HT1080 (cell line): ENCODE data around the gene APOBR. TPM values are rescaled to one million over a fixed set of nuclear protein-coding genes. Genes with fewer than 3 reads are reported as not detected.
"Not testable (repeated sequence)": the region's sequence is repeated elsewhere in the genome, so short reads cannot be mapped to it uniquely, and the experiment has no call there.

ENCODE experiments used
- DNase-seq: peaks from one replicate; pipeline ENCODE4 v3.0.0-alpha.2; 2015; ENCODE audit warnings: low read depth
- polyA plus RNA-seq, 2 experiments: library from polyadenylated mRNA; depleted of rRNA; stranded (reverse); fragments of >200 nt; gene quantifications; 2 replicates each; pipeline ENCODE4 v1.2.3, GENCODE V29; 2015
- total RNA-seq: library from RNA; depleted of rRNA; stranded (reverse); fragments of >200 nt; shearing (Covaris generic); gene quantifications from 2 replicates; pipeline ENCODE4 v1.2.3, GENCODE V29; 2014; rRNA removed

Gene APOBR, protein sequence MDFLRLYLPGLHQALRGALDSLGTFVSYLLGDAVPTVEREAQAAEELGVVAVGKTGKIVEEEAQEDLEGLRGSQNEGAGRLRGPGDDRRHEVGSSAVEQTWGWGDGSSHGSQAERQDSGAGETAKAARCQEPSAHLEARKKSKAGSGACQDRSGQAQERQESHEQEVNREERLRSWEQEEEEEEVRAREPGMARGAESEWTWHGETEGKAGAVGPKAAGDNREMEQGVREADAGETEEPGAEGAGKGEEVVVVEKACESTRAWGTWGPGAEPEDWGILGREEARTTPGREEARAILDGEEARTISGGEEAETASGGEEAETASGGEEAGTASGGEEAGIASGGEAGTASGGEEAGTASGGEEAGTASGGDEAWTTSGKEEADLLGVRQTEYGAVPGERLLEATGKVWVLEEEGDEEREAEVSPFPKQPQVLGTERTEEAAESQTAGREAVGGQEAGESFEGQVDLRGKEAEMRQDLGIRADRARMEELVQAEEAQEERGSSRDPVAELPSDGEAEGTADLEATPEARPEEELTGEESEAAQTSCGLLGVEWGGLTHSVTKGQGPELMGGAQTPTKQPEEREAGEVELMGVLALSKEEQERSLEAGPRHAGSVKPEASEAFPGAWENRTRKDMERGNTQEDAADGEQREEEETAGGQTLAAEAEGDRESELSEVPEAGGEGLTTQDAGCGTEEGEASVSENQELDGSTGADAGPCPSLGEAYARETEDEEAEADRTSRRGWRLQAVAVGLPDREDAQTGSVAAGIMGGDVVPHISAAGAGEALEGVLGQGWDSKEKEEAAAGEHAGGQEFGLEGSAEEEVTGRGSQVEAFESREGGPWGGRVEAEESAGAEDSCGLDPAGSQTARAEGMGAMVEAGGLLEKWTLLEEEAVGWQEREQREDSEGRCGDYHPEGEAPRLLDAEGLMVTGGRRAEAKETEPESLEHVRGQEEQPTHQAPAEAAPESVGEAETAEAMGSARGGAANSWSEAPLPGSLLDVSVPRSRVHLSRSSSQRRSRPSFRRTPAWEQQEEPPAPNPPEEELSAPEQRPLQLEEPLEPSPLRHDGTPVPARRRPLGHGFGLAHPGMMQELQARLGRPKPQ
- 0.03 TPM in 1 of 2 replicates, not detected in the other for total RNA-seq
- 0.10 and 0.13 TPM in 2 replicates for polyA plus RNA-seq (2015; cell fraction: cytosol; rRNA removed)
- polyA plus RNA-seq (2015; cell fraction: nucleus; rRNA removed), result 0.05 and 0.32 TPM in 2 replicates

DNA sequence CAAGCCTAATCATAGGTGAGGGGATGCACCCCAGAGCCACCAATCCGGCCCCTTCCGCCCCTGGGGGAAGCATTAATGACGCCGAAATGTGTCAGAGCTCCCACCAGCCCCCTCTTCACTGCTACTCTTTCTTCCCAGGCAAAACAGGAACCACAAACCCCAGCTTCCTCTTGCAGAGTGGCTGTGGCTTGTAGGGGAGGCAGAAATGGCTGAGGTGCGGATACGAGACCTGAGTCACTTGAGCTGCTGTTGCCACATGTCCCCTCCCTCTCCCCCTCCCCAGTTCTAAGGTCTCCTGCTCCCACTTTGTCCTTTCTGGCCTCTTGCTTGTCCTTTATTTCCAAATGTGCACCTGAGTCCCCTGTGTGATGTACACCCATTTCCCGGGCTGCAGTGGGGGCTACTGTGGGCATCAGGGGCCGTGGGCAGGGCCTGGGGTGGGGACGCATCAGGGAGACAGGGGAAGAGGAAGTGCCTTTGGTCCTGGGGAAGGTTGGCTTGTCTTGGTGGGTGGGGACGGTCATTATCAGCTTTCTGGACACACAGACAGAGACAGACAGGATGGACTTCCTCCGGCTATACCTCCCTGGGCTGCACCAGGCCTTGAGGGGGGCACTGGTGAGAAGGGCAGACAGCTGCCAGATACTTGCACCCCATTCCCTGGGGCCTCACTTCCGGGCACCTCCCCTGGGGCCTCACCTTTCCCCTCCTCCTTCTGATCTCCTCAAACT is at the start of gene APOBR:
Gene APOBR, plus strand, starts transcription at position 523 of the 731 bp plus-strand sequence. Its CDS starts 39 bp downstream, at position 562.
- DNase-seq, result peak; percentile 88

DNA sequence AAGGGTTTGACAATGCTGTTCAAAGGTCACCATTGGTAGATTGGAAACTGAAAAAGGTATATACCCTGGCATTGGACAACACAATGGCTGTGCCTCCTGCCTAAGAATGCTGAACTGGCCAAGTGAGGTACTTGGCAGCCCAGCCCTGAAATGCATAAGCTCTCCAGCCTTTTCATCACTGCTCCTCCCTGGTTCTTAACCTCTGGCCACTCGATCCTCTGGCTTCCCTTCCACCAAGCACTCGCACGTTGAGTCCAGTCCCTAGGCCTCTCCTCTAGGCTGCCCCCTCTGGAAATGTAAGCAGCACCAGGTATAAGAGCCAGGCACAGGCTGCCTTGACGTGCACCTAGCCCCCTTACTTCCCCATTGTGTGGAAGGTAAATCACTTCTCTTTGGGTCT is 48.1 kb upstream of the APOBR start:
- not testable (repeated sequence) for DNase-seq

DNA sequence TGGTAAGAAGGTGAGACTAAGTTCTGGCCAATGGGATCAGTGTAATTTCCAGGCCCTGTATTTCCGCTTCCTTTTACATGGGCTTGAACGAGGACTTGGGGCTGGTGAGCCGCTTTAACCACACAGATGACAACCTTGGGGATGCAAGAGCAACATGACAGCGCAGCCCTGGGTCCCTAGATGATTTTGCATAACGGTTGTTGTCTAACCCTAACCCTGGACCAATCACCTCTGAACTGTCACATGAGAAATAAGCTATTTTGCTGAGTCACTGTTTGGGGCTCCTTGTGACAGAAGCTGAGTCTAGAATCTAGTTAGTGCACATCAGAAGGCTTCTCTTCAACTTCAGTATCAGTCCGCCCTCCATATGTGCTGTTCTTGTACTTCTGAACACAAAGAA is 47.4 kb upstream of the APOBR start:
- not testable (repeated sequence) for DNase-seq

DNA sequence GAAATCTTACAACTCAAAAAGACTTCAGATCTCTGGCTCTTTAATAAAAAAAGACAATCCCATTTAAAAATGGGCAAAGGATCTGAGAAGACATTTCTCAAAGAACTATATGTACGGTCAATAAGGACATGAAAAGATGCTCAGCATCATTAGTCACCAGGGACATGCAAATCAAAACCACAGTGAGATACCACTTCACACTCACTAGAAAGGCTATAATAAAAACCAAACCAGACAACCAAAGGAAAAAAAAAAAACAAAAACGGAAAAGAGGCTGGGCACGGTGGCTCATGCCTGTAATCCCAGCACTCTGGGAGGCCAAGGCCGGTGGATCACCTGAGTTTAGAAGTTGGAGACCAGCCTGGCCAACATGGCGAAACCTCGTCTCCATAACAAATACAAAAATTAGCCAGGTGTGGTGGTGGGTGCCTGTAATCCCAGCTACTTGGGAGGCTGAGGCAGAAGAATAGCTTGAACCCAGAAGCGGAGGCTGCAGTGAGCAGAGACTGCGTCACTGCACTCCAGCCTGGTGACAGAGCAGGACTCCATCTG is 20.7 kb upstream of the APOBR start:
- DNase-seq, result no peak

DNA sequence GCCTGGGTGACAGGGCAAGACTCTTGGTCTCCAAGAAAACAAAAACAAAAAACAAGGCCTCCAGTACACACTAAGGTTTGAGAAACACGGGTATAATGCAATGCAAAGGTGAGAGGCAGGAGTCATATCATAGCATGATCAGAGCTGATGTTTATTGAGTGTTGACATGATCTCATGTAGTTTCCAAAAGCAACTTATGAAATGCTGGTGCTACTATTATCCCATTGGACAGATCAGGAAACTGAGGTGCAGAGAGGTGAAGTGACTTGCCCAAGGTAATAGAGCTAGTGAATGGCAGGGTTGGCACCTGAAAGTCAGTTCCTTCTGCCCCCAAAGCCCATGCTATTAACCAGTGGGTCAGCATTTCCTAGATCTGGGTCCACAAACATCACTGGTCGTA is 19.2 kb upstream of the APOBR start:
- DNase-seq, result no peak

DNA sequence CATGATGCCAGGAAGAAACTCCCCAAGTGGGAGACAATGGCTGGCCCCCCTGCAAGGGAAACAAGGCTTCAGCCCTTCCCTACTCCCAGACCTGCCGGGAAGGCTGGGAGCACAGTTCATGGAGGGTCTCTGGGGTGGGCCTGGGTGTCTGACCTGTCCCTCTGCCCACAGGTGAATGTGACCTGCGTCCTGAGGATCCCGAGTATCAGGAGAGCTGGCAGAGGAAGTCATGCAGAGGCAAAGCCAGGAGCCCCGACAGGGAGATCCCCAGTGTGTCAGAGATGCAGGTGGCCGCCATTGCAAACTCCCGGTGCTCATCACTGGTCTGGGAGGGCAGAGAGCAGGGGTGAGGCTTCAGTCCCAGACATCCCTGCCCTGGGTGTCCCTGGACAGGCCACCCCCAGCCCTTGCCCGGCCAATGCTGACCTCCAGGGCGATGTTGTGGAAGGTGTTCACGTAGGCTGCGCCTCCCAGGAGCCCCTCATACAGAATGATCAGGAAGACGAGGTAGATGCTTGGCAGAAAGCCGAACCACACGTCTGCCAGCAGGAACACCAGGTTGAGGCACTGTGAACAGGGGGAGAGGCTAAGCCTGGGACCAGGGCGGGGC is 17.0 kb upstream of the APOBR start:
- no peak for DNase-seq

DNA sequence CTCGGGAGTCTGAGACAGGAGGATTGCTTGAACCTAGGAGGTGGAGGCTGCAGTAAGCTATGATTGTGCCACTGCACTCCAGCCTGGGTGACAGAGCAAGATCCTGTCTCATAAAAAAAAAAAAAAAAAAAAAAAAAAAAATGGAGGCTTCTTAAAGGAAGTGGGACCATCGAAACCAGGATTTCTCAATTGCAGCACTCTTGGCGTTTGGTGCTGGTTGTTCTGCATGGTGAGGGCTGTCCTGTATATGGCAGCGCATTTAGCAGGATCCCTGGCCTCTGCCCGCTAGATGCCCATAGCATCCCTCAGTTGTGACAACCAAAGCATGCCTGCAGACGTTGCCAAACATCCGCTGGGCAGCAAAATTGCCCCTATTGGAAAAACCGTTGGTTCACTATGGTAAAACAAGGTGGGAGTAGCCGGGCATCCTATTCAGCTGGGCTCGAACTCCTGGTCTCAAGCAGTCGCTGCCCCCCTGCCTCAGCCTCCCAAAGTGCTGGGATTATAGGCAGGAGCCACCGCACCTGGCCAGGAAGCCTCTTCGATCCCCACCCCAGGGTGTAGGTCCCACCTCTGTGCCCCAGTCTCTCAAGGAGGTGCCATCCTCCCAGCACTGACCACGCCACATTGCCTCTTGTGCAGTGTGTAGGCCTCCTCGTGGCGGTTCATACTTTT is 15.8 kb upstream of the APOBR start:
- no peak for DNase-seq

DNA sequence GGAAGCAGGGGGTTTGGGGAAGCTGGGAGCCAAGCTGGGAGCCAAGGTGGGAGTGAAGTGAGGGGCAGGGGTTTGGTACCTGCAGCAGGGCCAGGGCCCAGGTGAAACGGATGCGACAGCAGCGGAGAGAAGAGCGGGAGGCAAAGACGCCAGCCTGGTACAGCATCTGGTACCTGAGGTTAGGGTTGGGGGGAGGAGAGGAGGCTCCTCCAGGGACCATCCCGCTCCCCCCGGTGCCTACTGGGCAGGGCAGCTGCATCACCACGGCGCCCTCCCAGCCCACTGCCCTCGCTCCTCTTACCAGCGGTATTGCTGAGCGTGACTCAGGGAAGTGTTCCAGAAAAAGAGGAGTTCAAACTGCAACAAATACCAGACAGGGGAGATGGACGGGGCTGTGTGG is 12.4 kb upstream of the APOBR start:
- DNase-seq, result no peak

DNA sequence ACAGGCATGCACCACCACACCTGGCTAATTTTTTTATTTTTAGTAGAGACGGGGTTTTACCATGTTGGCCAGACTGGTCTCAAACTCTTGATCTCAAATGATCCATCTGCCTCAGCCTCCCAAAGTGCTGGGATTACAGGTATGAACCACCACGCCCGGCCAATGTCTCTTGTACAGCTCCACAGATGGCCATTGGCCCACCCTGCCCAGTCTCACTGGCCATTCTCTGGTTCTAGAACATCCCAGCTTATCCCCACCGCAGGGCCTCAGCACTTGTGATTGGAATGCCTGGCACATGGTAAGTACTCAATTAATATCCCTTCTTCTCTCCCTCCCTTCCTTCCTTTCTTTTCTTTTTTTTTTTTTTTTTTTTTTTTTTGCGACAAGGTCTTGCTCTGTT is 11.1 kb upstream of the APOBR start:
- DNase-seq, result not testable (repeated sequence)

DNA sequence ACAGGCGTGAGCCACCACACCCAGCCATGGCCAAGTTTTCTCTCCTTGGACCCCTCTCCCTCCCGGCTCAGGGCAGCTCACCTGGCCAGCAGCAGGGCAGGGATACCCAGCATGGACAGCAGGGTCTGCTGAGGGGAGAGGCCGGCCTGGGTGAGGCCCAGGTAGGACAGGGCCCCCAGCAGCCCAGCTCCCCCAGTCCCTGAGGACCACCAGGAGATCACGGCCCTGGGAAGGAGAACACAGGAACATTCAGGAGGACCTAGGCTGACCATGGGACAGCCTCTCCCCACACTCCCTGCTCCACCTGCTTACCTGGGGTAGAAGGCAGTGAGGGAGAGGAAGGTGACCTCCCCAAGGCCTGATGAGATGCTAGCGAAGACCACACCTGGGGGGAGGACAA is 8.2 kb upstream of the APOBR start:
- no peak for DNase-seq

DNA sequence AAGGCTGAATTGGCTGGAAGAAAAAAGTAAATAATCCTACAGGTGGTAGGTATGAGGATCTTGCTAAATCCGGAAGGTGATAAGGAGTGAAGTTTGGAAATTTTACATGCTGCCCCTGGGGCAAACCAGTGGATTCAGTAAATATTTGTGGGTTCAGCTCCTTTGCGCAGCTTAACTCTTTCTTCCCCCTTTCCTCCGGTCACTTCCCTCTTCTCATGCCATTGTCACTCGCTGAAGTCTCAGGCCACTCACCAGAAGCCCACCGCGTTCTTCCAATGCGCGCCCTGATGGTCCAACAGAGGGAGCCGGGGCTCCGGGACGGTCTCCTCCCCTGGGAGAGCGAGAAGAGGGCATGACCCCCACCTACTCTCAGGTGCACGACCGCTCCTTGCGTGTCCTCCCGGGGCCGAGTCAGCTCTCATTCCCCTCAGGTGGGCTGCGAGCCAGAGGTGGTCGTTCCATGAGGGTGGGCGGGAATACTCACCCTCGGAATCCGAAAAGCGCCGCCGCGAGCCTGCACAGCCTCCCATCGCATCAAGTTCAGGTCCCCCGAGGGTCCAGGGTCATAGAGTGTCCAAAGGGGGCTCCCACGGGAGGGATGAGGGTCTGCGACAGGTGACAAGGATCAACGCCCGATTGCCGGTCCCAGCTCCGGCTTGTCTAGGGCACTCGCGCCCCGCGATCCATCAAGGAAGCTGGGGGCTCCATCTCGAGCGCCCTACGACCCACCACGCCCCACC is 3.0 kb upstream of the APOBR start:
- no peak for DNase-seq

DNA sequence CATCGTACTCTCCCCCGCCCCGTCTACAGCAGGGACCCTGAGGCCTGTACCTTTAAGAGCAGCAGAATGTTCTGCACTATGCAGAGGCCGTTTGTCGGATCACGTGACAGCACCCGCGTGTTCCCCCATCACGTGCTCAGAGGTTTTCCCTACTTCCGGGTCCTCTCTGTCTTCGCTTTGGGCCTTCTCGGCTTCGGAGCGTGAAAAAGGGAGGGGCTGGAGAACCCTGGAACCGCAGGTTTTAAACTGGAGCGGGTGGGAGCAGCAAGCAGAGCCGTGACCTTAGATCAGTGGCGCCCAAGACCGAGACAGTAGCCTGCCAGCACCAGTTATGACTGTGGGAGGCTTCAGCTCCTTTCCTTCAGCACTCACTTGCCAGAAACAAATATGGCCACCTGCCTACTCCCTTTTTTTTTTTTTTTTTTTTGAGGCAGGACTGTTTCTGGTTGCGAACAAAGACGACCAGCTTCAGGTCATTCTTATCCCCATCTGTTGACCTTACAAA is 2.4 kb upstream of the APOBR start, which contains the start of gene CLN3:
Gene CLN3, minus strand, starts transcription at position 105 of the 505 bp plus-strand sequence. CDS start 315 bp downstream, outside the sequence.
- DNase-seq, result peak; percentile 92

DNA sequence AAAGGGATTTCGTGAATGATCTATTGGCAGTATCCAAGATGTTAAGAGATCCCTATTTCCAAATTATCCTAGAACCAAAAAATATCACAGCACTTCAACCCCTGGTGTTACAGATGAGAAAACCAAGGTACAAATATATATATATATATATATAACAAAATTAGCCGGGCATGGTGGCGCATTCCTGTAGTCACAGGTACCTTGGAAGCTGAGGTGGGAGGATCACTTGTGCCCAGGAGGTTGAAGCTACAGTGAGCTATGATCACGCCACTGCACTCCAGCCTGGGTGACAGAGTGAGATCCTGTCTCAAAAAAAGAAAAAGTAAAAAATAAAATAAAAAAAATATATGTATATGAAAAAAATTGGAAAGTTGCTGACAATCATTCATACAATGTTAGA is 1.9 kb upstream of the APOBR start:
- no peak for DNase-seq

DNA sequence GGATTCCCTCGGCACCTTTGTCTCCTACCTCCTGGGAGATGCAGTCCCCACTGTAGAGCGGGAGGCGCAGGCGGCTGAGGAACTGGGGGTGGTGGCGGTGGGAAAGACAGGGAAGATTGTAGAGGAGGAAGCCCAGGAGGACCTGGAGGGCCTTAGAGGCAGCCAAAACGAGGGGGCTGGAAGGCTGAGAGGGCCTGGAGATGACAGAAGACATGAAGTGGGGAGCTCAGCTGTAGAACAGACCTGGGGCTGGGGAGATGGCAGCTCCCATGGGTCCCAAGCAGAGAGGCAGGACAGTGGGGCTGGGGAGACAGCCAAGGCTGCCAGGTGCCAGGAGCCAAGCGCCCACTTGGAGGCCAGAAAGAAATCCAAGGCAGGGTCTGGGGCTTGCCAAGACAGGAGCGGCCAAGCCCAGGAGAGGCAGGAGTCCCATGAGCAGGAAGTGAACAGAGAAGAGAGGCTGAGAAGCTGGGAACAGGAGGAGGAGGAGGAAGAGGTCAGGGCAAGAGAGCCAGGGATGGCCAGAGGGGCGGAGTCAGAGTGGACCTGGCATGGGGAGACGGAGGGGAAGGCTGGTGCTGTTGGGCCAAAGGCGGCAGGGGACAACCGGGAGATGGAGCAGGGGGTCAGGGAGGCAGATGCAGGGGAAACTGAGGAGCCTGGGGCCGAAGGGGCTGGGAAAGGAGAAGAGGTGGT is 803 bp downstream of the APOBR start:
- no peak for DNase-seq

DNA sequence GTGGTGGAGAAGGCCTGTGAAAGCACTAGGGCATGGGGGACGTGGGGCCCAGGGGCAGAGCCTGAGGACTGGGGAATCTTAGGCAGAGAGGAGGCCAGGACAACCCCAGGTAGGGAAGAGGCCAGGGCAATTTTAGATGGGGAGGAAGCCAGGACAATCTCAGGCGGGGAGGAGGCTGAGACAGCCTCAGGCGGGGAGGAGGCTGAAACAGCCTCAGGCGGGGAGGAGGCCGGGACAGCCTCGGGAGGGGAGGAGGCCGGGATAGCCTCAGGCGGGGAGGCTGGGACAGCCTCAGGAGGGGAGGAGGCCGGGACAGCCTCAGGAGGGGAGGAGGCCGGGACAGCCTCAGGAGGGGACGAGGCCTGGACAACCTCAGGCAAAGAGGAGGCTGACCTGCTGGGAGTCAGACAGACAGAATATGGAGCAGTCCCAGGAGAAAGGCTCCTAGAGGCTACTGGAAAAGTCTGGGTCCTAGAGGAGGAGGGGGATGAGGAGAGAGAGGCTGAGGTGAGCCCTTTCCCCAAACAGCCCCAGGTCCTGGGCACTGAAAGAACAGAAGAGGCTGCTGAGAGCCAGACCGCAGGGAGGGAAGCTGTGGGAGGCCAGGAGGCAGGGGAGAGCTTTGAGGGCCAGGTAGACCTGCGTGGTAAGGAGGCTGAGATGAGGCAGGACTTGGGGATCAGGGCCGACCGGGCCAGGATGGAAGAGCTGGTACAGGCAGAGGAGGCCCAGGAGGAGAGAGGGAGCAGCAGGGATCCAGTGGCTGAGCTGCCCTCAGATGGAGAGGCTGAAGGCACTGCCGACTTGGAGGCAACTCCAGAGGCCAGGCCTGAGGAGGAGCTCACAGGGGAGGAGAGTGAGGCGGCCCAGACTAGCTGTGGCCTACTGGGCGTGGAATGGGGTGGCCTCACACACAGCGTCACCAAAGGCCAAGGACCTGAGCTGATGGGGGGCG is 1.6 kb downstream of the APOBR start:
- no peak for DNase-seq

DNA sequence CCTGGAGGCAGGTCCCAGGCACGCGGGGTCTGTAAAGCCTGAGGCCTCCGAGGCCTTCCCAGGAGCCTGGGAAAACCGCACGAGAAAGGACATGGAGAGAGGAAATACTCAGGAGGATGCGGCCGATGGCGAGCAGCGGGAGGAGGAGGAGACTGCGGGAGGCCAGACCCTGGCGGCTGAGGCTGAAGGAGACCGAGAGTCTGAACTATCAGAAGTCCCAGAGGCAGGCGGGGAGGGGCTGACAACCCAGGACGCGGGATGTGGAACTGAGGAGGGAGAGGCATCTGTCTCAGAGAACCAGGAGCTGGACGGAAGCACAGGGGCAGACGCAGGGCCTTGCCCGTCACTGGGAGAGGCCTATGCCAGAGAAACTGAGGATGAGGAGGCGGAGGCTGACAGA is 2.4 kb downstream of the APOBR start:
- DNase-seq, result no peak

DNA sequence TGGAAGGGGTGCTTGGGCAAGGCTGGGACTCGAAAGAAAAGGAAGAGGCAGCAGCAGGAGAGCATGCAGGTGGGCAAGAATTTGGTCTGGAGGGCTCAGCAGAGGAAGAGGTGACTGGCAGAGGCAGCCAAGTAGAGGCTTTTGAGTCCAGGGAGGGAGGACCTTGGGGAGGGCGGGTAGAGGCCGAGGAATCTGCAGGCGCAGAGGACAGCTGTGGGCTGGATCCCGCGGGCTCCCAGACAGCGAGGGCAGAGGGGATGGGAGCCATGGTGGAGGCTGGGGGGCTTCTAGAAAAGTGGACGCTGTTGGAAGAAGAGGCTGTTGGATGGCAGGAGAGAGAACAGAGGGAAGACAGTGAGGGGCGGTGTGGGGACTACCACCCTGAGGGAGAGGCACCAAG is 2.9 kb downstream of the APOBR start:
- no peak for DNase-seq
